Cardiac muscle cell (in vitro differentiated cells and primary cell): ENCODE measurements around the gene MMP24OS. TPM values are rescaled to one million over a fixed set of nuclear protein-coding genes. Genes with fewer than 3 reads are reported as not detected.
"Not testable (repeated sequence)": the region's sequence is repeated elsewhere in the genome, so short reads cannot be mapped to it uniquely, and the experiment has no call there.

Experiments
- DNase-seq, 2 donors: peaks; one replicate each; pipeline versions ENCODE4 v3.0.0 to v3.0.0-alpha.2; 2010 to 2017; ENCODE audit warnings: low read depth in 1 of 2, low spot score in 1 of 2
- H3K27ac ChIP-seq: fragments of 200-600 bp; sonication (generic); 2 replicates; pipeline ENCODE4 v1.5.1; 2016
- H3K27me3 ChIP-seq: fragments of 200-600 bp; sonication (generic); 2 replicates; pipeline ENCODE4 v1.6.0; 2016; ENCODE audit warnings: control low read depth
- H3K36me3 ChIP-seq: fragments of 200-600 bp; sonication (generic); 2 replicates; pipeline ENCODE4 v1.5.1; 2016; ENCODE audit warnings: control low read depth
- H3K4me1 ChIP-seq: fragments of 200-600 bp; sonication (generic); 2 replicates; pipeline ENCODE4 v1.8.1; 2017; ENCODE audit warnings: low read depth, mild to moderate bottlenecking, mixed run types
- H3K4me3 ChIP-seq: fragments of 200-600 bp; sonication (generic); 2 replicates; pipeline ENCODE4 v1.5.1; 2016; ENCODE audit warnings: mild to moderate bottlenecking
- H3K9me3 ChIP-seq: fragments of 200-600 bp; sonication (generic); 2 replicates; pipeline ENCODE4 v1.5.1; 2017; ENCODE audit warnings: low read depth, mild to moderate bottlenecking, control low read depth
- CTCF ChIP-seq: IDR thresholded peaks from 2 replicates; pipeline ENCODE4 v1.5.1; 2012; ENCODE audit warnings: low read depth, mild to moderate bottlenecking, low read length
- polyA plus RNA-seq: library from polyadenylated mRNA; unstranded; fragments of >200 nt; fragmentation: Nextera tagmentation; extraction: Ambion mirVana; gene quantifications from 2 replicates; pipeline ENCODE4 v1.2.1, GENCODE V29; 2016
- total RNA-seq: library from RNA; depleted of rRNA; stranded (reverse); fragments of >200 nt; gene quantifications from 2 replicates; pipeline ENCODE4 v1.2.3, GENCODE V29; 2016

MMP24OS gene
- total and polyA plus RNA-seq, 2 experiments from 2014 or later = 29.4 to 61.4 TPM

- no peaks in the 10 kb centered on the region for H3K27me3 ChIP-seq
- no peak for DNase-seq
- peak overlapping the region; percentile 4 for H3K27ac ChIP-seq
- H3K4me1 ChIP-seq = peaks cover 45% of the 10 kb centered on the region
- no peak overlapping the region for H3K4me3 ChIP-seq
- H3K9me3 ChIP-seq = no peaks in the 10 kb centered on the region
- no peaks in the 10 kb centered on the region for H3K36me3 ChIP-seq
- TF ChIP-seq CTCF = no peak
These were observed 17.5 kb downstream of the MMP24OS start for GRCh38 chr20:35260426-35260825.

- no peak overlapping the region for H3K4me3 ChIP-seq
- DNase-seq = no peak
- H3K27ac ChIP-seq = peak overlapping the region; percentile 44
- TF ChIP-seq CTCF = no peak
- H3K4me1 ChIP-seq = peaks cover 34% of the 10 kb centered on the region
- H3K9me3 ChIP-seq = no peaks in the 10 kb centered on the region
- no peaks in the 10 kb centered on the region for H3K27me3 ChIP-seq
- no peaks in the 10 kb centered on the region for H3K36me3 ChIP-seq
These were observed 20.6 kb downstream of the MMP24OS start for GRCh38 chr20:35257175-35257909.

GRCh38 chr20:35254448-35254999 lies 23.4 kb downstream of the MMP24OS start:
- TF ChIP-seq CTCF = no peak
- Histone ChIP-seq H3K4me1 (peaks cover 26% of the 10 kb centered on the region), H3K27me3 (no peaks in the 10 kb centered on the region), H3K9me3 (no peaks in the 10 kb centered on the region), H3K4me3 (no peak overlapping the region), H3K27ac (no peak overlapping the region), H3K36me3 (no peaks in the 10 kb centered on the region)
- no peak for DNase-seq

- no peaks in the 10 kb centered on the region for H3K27me3 ChIP-seq
- H3K9me3 ChIP-seq = no peaks in the 10 kb centered on the region
- no peak for TF ChIP-seq CTCF
- H3K4me1 ChIP-seq = peaks cover 17% of the 10 kb centered on the region
- no peak overlapping the region for H3K4me3 ChIP-seq
- H3K36me3 ChIP-seq = no peaks in the 10 kb centered on the region
- H3K27ac ChIP-seq = no peak overlapping the region
- DNase-seq = no peak
These were observed 24.9 kb downstream of the MMP24OS start for GRCh38 chr20:35253010-35253409.

GRCh38 chr20:35252598-35252997 lies 25.3 kb downstream of the MMP24OS start:
- peaks cover 13% of the 10 kb centered on the region for H3K4me1 ChIP-seq
- H3K27ac ChIP-seq, H3K9me3 ChIP-seq, H3K36me3 ChIP-seq, H3K27me3 ChIP-seq, DNase-seq, H3K4me3 ChIP-seq: not testable (repeated sequence)

- Histone ChIP-seq H3K27ac (no peak overlapping the region), H3K4me1 (peaks cover 7% of the 10 kb centered on the region), H3K4me3 (no peak overlapping the region), H3K36me3 (no peaks in the 10 kb centered on the region), H3K9me3 (no peaks in the 10 kb centered on the region), H3K27me3 (no peaks in the 10 kb centered on the region)
- no peak for DNase-seq
- TF ChIP-seq CTCF = no peak
These were observed 25.9 kb downstream of the MMP24OS start for GRCh38 chr20:35252037-35252461.
